ENCODE measurements around the gene ZNF566.
"Not testable (repeated sequence)": the region's sequence is repeated elsewhere in the genome, so short reads cannot be mapped to it uniquely, and the experiment has no call there.

The ZNF566 gene

GRCh38 chr19:36489118-36489919 is at the start of gene ZNF566:
Gene ZNF566 (minus strand): TSS chr19:36489561. CDS start chr19:36476557, 13,004 bp downstream.
- peak; percentile 96 for DNase-seq

- DNase-seq = no peak
Observed at GRCh38 chr19:36528921-36529518, 39.7 kb upstream of the ZNF566 start.

GRCh38 chr19:36528194-36528920 is 39.0 kb upstream of the ZNF566 start, which contains the start of gene ZNF260:
Gene ZNF260 (minus strand): TSS chr19:36528271. CDS start chr19:36515238, 13,033 bp downstream.
- DNase-seq = peak; percentile 95

- no peak for DNase-seq
Observed at GRCh38 chr19:36527873-36528193, 38.5 kb upstream of the ZNF566 start.

GRCh38 chr19:36527341-36527740 is 38.0 kb upstream of the ZNF566 start:
- no peak for DNase-seq

- DNase-seq = no peak
Observed at GRCh38 chr19:36526581-36526980, 37.2 kb upstream of the ZNF566 start.

- DNase-seq = no peak
Observed at GRCh38 chr19:36524617-36525016, 35.3 kb upstream of the ZNF566 start.

- DNase-seq = no peak
Observed at GRCh38 chr19:36514012-36514612, 24.8 kb upstream of the ZNF566 start.

- DNase-seq = no peak
Observed at GRCh38 chr19:36508325-36508724, 19.0 kb upstream of the ZNF566 start.

GRCh38 chr19:36501973-36502372 is 12.6 kb upstream of the ZNF566 start:
- no peak for DNase-seq

GRCh38 chr19:36497001-36497400 is 7.6 kb upstream of the ZNF566 start:
- no peak for DNase-seq

GRCh38 chr19:36492689-36493453 is 3.5 kb upstream of the ZNF566 start:
- DNase-seq = not testable (repeated sequence)

- DNase-seq = not testable (repeated sequence)
Observed at GRCh38 chr19:36490846-36491245, 1.5 kb upstream of the ZNF566 start.

- peak; percentile 96 for DNase-seq
Observed at GRCh38 chr19:36489920-36490415, 607 bp upstream of the ZNF566 start.

GRCh38 chr19:36488846-36489117 is 579 bp downstream of the ZNF566 start:
- peak; percentile 60 for DNase-seq

GRCh38 chr19:36488118-36488845 is 1.1 kb downstream of the ZNF566 start:
- DNase-seq = no peak

- no peak for DNase-seq
Observed at GRCh38 chr19:36483653-36484052, 5.7 kb downstream of the ZNF566 start.

GRCh38 chr19:36482876-36483275 is 6.5 kb downstream of the ZNF566 start:
- DNase-seq = no peak

- DNase-seq = no peak
Observed at GRCh38 chr19:36460046-36460445, 29.3 kb downstream of the ZNF566 start.

- DNase-seq = no peak
Observed at GRCh38 chr19:36456831-36457230, 32.5 kb downstream of the ZNF566 start.

GRCh38 chr19:36449059-36449670 is 40.2 kb downstream of the ZNF566 start:
- no peak for DNase-seq
